Left renal pelvis (tissue), 4 donors: ENCODE measurements around the gene ARPC5. TPM values are rescaled to one million over a fixed set of nuclear protein-coding genes. Genes with fewer than 3 reads are reported as not detected.

Experiments used
- DNase-seq, 4 donors: peaks; one replicate each; pipeline ENCODE4 v3.0.0-alpha.2; 2013; ENCODE audit warnings: low read depth in 4 of 4, low spot score in 3 of 4
- polyA plus RNA-seq, 4 donors: library from polyadenylated mRNA; unstranded; fragments of 120-200 nt; gene quantifications; one replicate each; pipeline ENCODE4 v1.2.1, GENCODE V29; 2013; ENCODE audit not compliant: insufficient read length in 4 of 4

ARPC5 gene
- polyA plus RNA-seq, 4 donors: 152 to 230 (median 173) TPM

DNA sequence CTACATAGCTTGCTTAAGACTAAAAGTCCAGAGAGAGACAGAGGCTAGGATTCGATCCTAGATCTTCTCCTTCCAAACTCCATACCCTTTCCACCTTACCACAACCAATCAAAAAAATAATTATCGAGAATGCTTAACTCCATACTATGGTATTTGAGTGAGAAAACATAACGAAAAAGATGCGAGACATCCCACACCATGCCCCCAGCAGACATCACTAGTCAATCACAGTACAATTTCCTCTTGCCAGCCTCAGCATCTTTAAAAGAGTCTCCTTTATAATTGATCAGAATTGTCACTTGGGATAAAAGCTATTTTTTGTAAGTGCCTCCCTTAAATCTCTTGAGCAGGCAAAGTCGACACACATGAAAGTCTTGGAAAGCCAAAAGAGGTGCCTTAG is 46.2 kb downstream of the ARPC5 start:
- no peak for DNase-seq

DNA sequence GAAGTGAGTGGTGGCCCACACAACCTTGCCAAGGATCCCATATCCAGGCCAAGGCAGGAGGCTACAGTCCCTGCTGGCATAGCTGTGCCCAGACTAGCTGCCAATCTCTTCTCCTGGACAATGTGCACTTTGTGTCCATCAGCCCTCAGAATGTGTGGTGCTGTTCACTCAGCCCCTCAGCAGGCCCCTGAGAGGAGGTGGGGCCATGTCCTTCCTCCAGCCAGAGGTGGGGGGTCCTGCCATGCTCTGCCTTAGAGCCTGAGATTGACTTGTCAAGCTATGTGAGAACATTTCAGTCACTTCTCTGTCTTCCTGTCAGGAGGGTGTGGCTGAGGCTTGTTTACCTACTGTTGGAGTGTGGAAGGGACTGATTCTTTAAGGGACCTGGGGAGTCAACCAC is 46.8 kb downstream of the ARPC5 start:
- DNase-seq: no peak

GRCh38 chr1:183586926-183587325 is 48.7 kb downstream of the ARPC5 start:
- no peak for DNase-seq

DNA sequence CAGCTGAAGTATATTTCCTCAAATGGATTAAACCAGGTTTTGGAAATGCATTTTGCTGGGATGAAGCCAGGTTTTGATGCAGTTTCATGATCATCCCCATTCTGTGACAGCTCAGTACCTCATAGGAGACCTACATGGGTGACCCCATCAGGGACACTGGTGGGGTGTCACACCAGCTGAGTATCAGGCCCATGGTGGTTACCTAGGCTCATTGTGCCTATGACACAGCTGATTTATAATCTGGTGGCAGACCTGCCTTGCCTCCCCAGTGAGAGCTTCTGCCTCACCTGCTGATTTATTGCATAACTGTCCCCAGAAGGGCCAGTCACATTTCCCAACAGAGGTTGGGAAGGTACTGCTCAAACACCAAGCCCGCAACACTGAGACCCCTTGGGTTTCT is 49.1 kb downstream of the ARPC5 start:
- no peak for DNase-seq

DNA sequence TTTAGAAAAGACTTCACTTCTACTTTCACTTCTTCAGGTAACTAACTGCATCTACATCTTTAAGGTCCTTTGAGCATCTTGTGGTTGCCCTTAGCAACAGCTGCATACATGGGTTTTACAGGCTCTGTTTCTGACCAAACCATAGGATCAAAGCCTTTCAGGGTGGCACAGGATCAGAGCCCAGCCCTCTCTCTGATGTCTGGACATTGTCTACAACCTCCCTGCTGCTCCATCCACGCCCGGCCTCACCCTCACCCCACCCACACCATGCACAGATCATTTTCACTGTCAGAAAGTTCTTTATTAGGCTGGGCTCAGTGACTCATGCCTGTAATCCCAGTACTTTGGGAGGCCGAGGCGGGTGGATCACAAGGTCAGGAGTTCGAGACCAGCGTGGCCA is 50.5 kb downstream of the ARPC5 start:
- DNase-seq: no peak

GRCh38 chr1:183584147-183584546 is 51.4 kb downstream of the ARPC5 start:
- no peak for DNase-seq

DNA sequence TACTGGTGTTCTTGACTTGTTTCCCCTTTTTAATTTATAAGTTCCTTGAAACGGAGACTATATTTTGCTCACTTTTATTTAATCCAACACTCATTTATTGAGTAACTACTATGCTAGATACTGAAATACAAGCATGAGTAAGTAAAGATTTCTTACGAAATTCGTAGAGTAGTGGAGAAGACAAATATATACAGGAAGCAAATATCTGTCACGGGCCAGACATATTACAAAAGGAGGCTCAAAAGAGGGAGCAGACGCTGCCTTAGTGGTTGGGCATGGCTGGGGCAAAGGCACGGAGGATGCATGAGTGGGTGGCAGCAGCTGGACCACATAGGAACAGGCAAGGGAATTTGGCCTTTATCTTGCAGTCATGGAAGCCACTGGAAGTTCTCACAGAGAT is 52.1 kb downstream of the ARPC5 start:
- no peak for DNase-seq

GRCh38 chr1:183582021-183582713 is 53.4 kb downstream of the ARPC5 start:
- no peak for DNase-seq

- DNase-seq: peak in 1 of 4 donors; percentile 32
These were observed 55.3 kb downstream of the ARPC5 start for GRCh38 chr1:183580281-183580682.

DNA sequence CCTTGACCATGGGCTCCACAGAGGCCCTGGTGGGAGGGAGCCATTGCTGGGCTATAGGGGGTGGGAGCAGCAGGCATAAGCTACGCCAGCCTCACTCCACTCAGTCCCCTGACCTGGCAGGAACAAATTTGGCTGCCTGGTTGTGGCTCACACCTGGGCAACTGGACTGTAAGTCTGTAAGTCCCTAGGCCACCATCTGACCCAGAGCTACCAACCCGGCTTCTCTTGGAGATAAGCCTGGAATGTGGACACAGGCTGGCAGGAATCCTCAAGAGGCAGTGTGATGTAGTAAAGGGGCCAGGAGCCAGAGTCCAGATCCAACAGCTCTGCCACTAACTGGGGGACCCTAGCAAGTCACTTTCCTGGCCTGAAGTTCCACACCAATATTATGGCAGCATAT is 56.7 kb downstream of the ARPC5 start:
- no peak for DNase-seq

DNA sequence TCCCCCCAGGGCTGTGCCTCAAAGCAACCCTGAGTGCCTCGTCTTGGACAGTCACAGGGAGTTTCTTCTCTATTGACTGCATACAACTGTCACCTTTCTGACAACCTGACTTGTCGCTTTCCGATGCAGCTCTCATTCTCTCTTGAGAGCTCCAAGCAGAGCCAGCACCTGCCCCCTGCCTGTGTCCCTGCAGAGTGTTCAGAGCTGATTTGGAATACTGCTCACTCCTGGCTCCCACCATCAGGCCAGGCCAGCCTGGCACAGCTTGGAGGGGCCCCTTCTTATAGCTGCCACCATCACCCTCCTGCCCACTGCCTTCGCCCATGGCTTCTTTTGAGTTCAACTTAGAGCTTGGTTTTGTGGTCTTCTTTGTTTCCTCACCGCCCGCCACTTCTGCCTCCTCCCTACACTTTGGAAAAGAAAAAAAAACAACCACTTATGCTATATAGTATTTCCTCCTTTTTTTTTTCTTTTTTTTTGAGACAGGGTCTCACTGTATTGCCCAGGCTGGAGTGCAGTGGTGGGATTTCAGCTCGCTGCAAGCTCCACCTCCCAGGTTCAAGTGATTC is 57.6 kb downstream of the ARPC5 start:
- no peak for DNase-seq

GRCh38 chr1:183576537-183576936 is 59.0 kb downstream of the ARPC5 start:
- DNase-seq: no peak

GRCh38 chr1:183575606-183576005 is 60.0 kb downstream of the ARPC5 start:
- DNase-seq: no peak

GRCh38 chr1:183572721-183573120 is 62.9 kb downstream of the ARPC5 start:
- DNase-seq: no peak

GRCh38 chr1:183571678-183572268 is 63.8 kb downstream of the ARPC5 start:
- DNase-seq: no peak

Other genes with a start within 250 kb of the ARPC5 start
- gene NMNAT2, start 217.4 kb downstream of the ARPC5 start, polyA plus RNA-seq: 10 to 100 TPM in 1 of 4 donors, 1 to 10 TPM in 3; 3.0 to 12.9 (median 4.8) TPM
- 10 to 100 TPM; 40.0 to 78.8 (median 74.3) TPM for gene SMG7, start 163.3 kb downstream of the ARPC5 start, polyA plus RNA-seq
- gene NCF2, start 45.3 kb downstream of the ARPC5 start, polyA plus RNA-seq: 10 to 100 TPM in 1 of 4 donors, 1 to 10 TPM in 3; 3.3 to 10.2 (median 4.9) TPM
- not detected for gene APOBEC4, start 17.5 kb upstream of the ARPC5 start, polyA plus RNA-seq
- 100 to 1,000 TPM in 1 of 4 donors, 10 to 100 TPM in 3; 46.7 to 158 (median 55.8) TPM for gene RGL1, start 169.3 kb upstream of the ARPC5 start, polyA plus RNA-seq